Activated naive CD8-positive, alpha-beta T cell treated with anti-CD3 and anti-CD28 coated beads, Interleukin-2, amount 10 ng/mL, durations not matched to agents 7 days and 5 days (primary cell): ENCODE measurements around the gene HLCS. TPM values are rescaled to one million over a fixed set of nuclear protein-coding genes. Genes with fewer than 3 reads are reported as not detected.

Experiments used
- ATAC-seq: fragments of 150-1000 bp; cut with Tn5 transposase; one replicate; pipeline ENCODE4 v1.10.0; 2021; ENCODE audit warnings: low read depth, moderate library complexity
- POLR2A ChIA-PET: fragments of 350-600 bp; sonication (Branson Sonifier 250); formaldehyde crosslinking; loops from one replicate; lab custom pipeline; 2021; ENCODE audit warnings: antibody characterized with exemption; lab: Charles Lee
- DNase-seq: peaks from one replicate; pipeline ENCODE4 v3.0.0; 2021
- H3K27ac Mint-ChIP-seq: one replicate; pipeline ENCODE4 v1.8.0; 2022; ENCODE audit warnings: mild to moderate bottlenecking, mixed read lengths
- H3K27me3 Mint-ChIP-seq: one replicate; pipeline ENCODE4 v1.8.0; 2022; ENCODE audit warnings: mild to moderate bottlenecking, moderate library complexity, mixed read lengths
- H3K36me3 Mint-ChIP-seq: one replicate; pipeline ENCODE4 v1.8.0; 2021; ENCODE audit warnings: mild to moderate bottlenecking, mixed read lengths
- H3K4me1 Mint-ChIP-seq: one replicate; pipeline ENCODE4 v1.8.0; 2021; ENCODE audit warnings: mixed read lengths
- H3K4me3 Mint-ChIP-seq: one replicate; pipeline ENCODE4 v1.8.0; 2022; ENCODE audit warnings: mild to moderate bottlenecking, moderate library complexity, mixed read lengths
- H3K9me3 Mint-ChIP-seq: one replicate; pipeline ENCODE4 v1.8.0; 2021; ENCODE audit warnings: mixed read lengths
- total RNA-seq, 2 experiments: library from RNA; stranded (reverse); gene quantifications; one replicate each; pipeline ENCODE4 v1.2.3, GENCODE V29; 2021

Gene HLCS
- total RNA-seq, 2 experiments from 2014 or later = 17.4 to 17.8 TPM

DNA sequence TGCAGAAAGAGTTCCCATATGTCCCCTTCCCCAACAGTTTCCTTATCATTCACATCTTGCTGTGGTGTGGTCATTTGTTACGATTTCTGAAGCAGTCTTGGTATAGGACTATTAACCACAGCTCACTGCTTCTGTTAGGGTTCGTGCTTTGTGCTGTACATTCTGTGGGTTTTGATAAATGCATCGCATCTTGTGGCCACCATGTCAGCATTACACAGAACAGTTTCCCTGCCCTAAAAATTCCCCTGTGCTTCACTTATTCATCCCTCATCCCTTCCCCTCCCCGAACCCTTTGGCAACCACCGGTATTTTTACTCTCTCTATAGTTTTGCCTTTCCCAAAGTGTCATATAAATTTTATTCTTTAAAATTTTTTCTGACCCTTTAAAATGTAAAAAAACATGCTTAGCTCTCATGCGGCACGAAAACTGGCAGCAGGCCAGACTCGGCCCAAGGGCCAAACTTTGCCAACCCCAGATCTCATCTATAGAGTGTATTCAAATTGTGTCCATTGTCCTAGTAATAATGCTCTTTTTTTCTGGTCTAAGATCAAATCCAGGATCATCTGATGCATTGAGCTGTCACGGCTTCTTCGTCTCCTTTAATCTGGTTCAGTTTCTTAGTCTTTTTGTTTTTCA lies 189.4 kb downstream of the HLCS start:
- DNase-seq = no peak
- H3K4me3 Mint-ChIP-seq = no peak overlapping the region
- H3K36me3 Mint-ChIP-seq = no peaks in the 10 kb centered on the region
- no peak overlapping the region for H3K27ac Mint-ChIP-seq
- no peaks in the 10 kb centered on the region for H3K27me3 Mint-ChIP-seq
- no peak for ATAC-seq
- H3K4me1 Mint-ChIP-seq = no peaks in the 10 kb centered on the region
- POLR2A ChIA-PET = no interaction called here
- no peaks in the 10 kb centered on the region for H3K9me3 Mint-ChIP-seq

DNA sequence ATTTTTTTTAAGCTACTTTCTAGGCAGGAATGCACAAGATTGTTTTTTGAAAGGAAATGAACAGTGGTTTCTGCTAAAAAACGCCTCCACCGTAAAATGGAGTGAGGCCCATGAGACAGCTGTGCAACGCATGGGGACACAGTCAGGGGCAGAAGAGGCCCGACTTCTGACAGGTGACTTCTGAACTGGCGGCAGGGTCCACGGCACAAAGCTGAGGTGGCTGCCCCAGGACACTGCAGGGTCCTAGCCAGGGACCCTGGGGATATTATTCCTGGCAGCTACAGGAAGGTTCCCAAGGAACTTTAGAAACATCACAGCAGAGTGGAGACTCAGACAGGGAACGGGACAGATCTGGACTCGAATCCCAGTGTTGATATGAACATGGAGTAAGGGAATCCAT lies 192.5 kb downstream of the HLCS start:
- Mint-ChIP-seq H3K27me3 (no peaks in the 10 kb centered on the region), H3K27ac (no peak overlapping the region), H3K36me3 (no peaks in the 10 kb centered on the region), H3K4me1 (no peaks in the 10 kb centered on the region), H3K4me3 (no peak overlapping the region), H3K9me3 (no peaks in the 10 kb centered on the region)
- ATAC-seq (no peak), DNase-seq (no peak)
- POLR2A ChIA-PET = no interaction called here

DNA sequence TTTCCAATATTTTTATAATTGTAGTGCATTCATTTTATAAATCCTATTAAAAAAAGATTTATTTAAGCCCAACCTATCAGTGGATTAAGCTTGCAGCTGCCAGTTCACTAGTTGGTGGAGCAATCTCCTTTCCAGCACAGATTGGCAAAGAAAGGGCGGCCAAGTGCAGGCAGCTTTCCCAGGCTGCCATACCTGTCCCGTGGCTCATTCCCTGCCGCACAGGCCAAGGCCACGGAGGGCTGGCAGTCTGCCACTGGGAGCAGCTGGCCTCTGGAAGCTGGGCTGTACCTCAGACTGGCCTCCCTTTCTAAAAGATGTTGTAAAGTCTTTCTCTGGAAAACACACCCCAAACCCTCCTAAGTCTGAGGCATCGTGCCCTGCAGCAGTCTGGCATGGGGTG lies 193.4 kb downstream of the HLCS start:
- DNase-seq = no peak
- Mint-ChIP-seq H3K27me3 (no peaks in the 10 kb centered on the region), H3K36me3 (no peaks in the 10 kb centered on the region)

DNA sequence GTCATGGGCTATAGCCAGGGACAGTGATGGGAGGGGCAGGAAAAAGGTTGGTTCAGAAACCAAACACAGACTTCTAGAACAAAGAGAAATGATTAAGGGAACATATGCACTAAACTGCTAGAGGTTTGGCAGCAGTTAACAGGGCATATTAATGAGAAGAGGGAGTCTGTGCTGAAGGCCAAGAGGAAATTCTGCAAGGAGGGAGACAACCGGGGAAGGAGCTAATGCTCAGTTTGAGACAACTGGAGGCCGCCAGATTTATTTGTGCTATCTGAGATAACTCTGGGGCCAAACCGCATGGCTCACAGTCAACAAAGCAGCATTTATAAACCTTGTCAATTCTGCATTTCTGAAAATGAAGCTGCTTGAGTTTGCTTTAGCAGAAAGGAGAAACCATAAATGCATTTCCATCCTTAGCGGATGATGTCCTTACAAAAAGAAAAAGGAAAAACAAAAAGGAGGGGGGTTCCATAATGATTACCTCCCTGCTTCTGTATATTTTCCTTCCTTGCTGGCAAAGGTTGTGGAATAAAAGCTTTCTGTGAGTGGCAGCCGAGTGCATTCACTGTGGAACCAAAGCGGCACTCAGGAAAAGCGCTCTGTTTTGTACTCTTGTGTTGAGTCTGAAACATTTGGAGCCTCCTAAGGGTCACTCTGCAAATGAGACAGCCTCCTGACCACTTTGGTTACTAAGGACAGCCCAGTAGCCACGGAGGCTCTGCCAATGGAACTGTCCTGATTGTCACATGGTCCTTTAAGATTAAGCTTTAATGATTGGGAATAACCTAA lies 197.2 kb downstream of the HLCS start:
- no peak for ATAC-seq
- no peak overlapping the region for H3K4me3 Mint-ChIP-seq
- H3K9me3 Mint-ChIP-seq = no peaks in the 10 kb centered on the region
- POLR2A ChIA-PET = no interaction called here
- H3K4me1 Mint-ChIP-seq = no peaks in the 10 kb centered on the region
- no peak for DNase-seq
- no peaks in the 10 kb centered on the region for H3K27me3 Mint-ChIP-seq
- H3K36me3 Mint-ChIP-seq = no peaks in the 10 kb centered on the region
- H3K27ac Mint-ChIP-seq = no peak overlapping the region

More for the DNA sequence above, 193.4 kb downstream of the HLCS start:
- Mint-ChIP-seq H3K4me1 (no peaks in the 10 kb centered on the region), H3K4me3 (no peak overlapping the region), H3K27ac (no peak overlapping the region), H3K9me3 (no peaks in the 10 kb centered on the region)
- POLR2A ChIA-PET = no interaction called here
- no peak for ATAC-seq

DNA sequence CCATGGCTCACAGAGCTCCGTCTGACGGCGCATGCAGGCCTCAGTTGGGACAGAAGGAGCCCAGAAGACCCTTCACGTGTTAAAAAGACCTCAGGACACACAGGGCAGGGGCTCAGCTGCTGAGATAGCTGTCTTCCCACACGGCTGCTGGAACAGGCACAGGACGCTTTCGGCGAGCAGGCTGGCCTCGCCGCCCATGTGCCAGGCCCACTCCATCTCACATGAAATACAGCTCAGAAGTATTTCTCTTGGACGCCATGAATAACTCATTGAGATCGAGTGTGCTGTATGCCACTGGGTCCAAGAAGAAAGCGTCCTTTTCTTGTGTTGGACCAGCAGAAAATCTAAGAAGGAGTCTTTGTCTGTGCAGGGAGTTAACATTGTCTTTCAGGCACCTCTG lies 198.0 kb downstream of the HLCS start:
- Mint-ChIP-seq H3K27me3 (no peaks in the 10 kb centered on the region), H3K4me1 (no peaks in the 10 kb centered on the region), H3K4me3 (no peak overlapping the region), H3K27ac (no peak overlapping the region), H3K9me3 (no peaks in the 10 kb centered on the region), H3K36me3 (no peaks in the 10 kb centered on the region)
- POLR2A ChIA-PET = no interaction called here
- DNase-seq (no peak), ATAC-seq (no peak)

DNA sequence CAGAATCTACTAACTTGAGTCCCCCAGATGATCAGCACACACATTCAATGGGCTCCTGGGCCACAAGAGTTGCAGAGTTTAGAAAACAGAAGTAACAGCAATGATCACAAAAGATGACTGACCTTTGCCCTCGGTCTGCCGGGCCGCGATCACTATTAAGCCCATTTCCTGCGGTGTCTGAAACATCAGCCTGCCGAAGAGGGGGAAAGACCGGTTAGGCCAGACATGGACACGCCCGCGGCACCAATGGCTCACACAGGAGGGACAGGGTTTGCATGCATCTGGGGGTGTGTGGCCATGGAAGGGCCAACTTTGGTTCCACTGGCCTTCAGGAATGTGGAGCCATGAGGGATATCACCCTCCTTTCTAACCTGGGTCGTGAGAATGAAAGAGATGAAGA lies 199.4 kb downstream of the HLCS start:
- Mint-ChIP-seq H3K36me3 (no peaks in the 10 kb centered on the region), H3K9me3 (no peaks in the 10 kb centered on the region), H3K27me3 (no peaks in the 10 kb centered on the region), H3K4me1 (no peaks in the 10 kb centered on the region), H3K27ac (no peak overlapping the region), H3K4me3 (no peak overlapping the region)
- DNase-seq = no peak
- POLR2A ChIA-PET = no interaction called here
- ATAC-seq = no peak

DNA sequence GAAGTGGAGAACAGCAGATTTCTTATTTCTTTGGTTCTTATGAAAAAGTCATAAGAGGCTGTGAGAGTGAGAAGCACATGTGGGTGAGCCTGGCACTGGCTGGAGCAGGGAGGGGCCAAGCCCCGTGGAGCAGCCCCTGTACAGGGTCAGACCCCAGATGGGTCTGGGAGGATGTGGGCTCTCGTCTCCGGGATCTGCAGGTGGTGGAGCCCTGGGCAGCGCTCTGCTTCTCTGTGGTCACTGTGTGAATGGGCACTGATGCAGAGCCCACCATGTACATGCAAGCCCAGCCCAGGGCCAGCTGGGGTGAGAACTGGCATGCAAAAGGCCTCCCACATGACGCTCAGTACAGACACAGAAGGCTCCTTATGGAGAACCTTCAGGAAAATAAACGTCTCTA lies 200.0 kb downstream of the HLCS start:
- H3K9me3 Mint-ChIP-seq = no peaks in the 10 kb centered on the region
- H3K36me3 Mint-ChIP-seq = no peaks in the 10 kb centered on the region
- no peaks in the 10 kb centered on the region for H3K27me3 Mint-ChIP-seq
- H3K4me3 Mint-ChIP-seq = no peak overlapping the region
- ATAC-seq (no peak), DNase-seq (no peak)
- no peak overlapping the region for H3K27ac Mint-ChIP-seq
- no peaks in the 10 kb centered on the region for H3K4me1 Mint-ChIP-seq
- POLR2A ChIA-PET = no interaction called here

DNA sequence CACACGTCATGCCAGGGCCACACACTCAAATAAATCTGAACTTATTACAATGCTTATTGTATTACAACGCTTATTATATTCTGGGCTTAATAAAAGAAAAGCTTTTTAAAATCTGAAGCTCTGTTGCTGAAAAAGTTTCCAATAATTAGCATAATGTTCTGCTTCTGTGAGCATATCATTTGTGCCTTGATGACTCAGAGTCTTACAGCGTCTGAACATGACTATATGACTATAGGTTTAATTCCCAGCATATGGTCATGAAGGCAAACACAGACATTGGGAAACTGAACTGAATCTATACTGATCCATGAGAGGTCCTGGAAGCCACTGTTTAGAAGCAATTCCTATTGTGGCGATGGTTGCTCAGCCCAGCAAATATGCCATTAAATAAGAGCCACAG lies 201.2 kb downstream of the HLCS start:
- H3K4me1 Mint-ChIP-seq = no peaks in the 10 kb centered on the region
- ATAC-seq (no peak), DNase-seq (no peak)
- H3K27ac Mint-ChIP-seq = no peak overlapping the region
- H3K4me3 Mint-ChIP-seq = no peak overlapping the region
- no peaks in the 10 kb centered on the region for H3K36me3 Mint-ChIP-seq
- no peaks in the 10 kb centered on the region for H3K9me3 Mint-ChIP-seq
- POLR2A ChIA-PET = no interaction called here
- no peaks in the 10 kb centered on the region for H3K27me3 Mint-ChIP-seq

DNA sequence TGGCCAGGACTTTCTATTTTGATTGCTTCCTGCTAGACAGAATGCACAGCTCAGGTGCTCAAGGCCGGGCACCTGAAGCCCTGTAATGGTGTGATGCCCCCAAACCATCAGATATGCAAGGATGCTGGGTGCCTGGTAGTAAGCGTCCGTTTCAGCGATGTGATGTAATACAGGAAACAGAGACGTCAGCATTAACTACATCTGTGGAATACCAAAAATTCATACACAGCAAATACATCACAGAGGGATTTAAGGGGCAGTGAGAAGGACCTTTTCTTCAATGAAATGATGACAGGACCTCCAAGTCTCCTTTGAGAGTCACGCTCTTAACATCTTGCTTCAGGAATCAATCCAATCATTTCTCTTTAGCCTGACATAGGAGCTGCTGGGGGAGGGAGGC lies 203.2 kb downstream of the HLCS start:
- DNase-seq (no peak), ATAC-seq (no peak)
- H3K4me1 Mint-ChIP-seq = peaks cover 10% of the 10 kb centered on the region
- no peaks in the 10 kb centered on the region for H3K9me3 Mint-ChIP-seq
- no peaks in the 10 kb centered on the region for H3K27me3 Mint-ChIP-seq
- no peak overlapping the region for H3K27ac Mint-ChIP-seq
- H3K36me3 Mint-ChIP-seq = no peaks in the 10 kb centered on the region
- H3K4me3 Mint-ChIP-seq = no peak overlapping the region
- POLR2A ChIA-PET = no interaction called here

DNA sequence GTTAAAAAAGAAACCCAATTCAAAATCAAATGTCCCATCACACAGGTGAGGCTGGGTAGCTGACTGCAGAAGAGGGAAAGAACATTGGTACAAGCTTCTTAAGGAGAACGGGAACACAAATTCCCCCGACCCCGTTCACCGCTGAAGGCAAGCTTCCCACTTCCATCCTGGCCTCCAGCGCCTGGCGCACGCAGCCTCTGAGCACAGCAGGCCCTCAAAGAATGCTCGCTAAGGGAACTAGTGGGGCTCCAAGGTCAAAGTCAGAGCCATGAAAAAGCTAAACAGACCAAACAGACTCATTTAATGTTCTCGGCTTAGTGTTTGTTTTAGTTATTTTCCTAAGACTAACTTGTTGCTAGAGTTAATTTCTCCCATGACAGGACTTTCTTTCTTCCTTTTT lies 203.8 kb downstream of the HLCS start:
- Mint-ChIP-seq H3K4me3 (no peak overlapping the region), H3K36me3 (no peaks in the 10 kb centered on the region), H3K4me1 (peaks cover 10% of the 10 kb centered on the region), H3K27me3 (no peaks in the 10 kb centered on the region), H3K9me3 (no peaks in the 10 kb centered on the region), H3K27ac (no peak overlapping the region)
- DNase-seq = no peak
- ATAC-seq = no peak
- POLR2A ChIA-PET = no interaction called here

DNA sequence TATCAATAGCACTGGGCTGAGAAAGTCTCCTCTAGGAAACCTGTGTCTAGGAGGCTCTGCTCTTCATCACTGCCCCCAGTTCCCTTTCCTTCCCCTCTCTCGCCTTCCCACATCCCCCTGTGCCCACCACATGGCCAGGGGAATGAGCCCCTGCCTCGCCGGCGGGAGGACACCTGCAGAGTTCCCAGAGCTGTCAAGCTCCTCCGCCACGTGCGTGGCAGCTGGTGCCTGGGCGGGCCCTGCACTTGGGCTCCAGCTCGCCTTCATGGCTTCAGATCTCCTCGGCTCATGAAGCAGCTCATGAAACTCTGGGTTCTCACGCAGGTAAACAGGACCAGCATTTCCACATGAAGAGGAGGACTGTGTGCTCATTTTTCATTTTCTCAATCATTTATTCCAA lies 204.8 kb downstream of the HLCS start:
- Mint-ChIP-seq H3K27ac (no peak overlapping the region), H3K4me3 (no peak overlapping the region), H3K36me3 (no peaks in the 10 kb centered on the region), H3K27me3 (no peaks in the 10 kb centered on the region), H3K4me1 (peaks cover 10% of the 10 kb centered on the region), H3K9me3 (no peaks in the 10 kb centered on the region)
- DNase-seq (no peak), ATAC-seq (no peak)
- POLR2A ChIA-PET = no interaction called here

DNA sequence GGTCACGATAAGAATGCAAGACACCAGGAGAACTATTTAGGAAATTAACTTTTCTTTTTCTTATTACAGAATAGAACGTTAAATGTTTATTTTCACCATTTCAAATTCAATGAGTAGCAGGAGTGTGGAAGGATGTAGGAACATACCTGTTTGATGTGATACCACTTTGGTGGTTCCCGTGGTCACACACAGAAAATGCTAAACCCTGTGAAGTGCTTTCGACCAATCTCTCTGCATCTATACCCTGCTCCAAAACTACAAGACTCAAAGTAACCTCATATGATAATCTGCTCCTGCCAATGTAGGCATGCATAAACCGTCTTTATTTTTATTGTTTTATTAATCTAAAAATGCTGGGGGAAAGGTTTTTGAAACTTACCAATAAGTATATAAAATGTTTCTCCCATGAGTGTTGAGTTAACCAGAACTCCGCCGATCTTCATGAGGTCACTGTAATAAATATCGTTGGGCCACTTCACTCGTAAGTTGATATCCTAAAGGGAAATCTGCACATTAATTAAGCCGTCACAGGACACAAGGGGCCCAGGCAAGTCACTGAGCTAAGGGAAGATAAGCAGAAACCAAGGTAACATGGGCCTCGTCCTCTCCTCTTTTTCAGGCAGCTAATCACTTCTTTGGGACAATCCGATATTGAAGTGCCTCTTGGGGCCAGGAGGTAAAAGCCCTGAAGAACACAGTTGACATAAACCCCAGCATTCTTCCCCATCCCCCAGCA lies 207.0 kb downstream of the HLCS start:
- no peaks in the 10 kb centered on the region for H3K9me3 Mint-ChIP-seq
- H3K36me3 Mint-ChIP-seq = no peaks in the 10 kb centered on the region
- H3K4me3 Mint-ChIP-seq = no peak overlapping the region
- H3K27me3 Mint-ChIP-seq = no peaks in the 10 kb centered on the region
- no peak overlapping the region for H3K27ac Mint-ChIP-seq
- DNase-seq (no peak), ATAC-seq (peak; percentile 56)
- POLR2A ChIA-PET = no interaction called here
- H3K4me1 Mint-ChIP-seq = peaks cover 10% of the 10 kb centered on the region

DNA sequence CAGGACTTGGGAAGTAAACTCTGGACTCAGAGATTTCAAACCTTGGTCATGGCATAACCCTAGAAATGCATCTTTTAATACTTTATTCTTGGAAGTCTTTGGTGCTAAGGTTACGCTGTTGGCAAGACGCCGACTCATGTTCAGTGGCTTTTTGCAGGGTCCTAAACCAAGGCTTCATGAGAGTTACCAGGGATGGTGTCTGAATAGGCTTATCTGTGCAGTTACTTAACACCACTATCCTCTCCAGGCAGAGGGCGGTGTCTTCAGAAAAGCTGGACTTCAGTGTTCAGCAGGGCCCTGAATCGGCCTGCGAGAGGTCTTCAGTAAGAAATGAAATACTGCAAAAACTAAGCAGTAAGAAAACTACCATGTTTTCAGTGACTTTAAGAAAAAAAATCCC lies 209.3 kb downstream of the HLCS start:
- POLR2A ChIA-PET = no interaction called here
- ATAC-seq (no peak), DNase-seq (no peak)
- H3K36me3 Mint-ChIP-seq = no peaks in the 10 kb centered on the region
- H3K4me1 Mint-ChIP-seq = peaks cover 10% of the 10 kb centered on the region
- no peak overlapping the region for H3K27ac Mint-ChIP-seq
- H3K4me3 Mint-ChIP-seq = no peak overlapping the region
- H3K9me3 Mint-ChIP-seq = no peaks in the 10 kb centered on the region
- no peaks in the 10 kb centered on the region for H3K27me3 Mint-ChIP-seq

DNA sequence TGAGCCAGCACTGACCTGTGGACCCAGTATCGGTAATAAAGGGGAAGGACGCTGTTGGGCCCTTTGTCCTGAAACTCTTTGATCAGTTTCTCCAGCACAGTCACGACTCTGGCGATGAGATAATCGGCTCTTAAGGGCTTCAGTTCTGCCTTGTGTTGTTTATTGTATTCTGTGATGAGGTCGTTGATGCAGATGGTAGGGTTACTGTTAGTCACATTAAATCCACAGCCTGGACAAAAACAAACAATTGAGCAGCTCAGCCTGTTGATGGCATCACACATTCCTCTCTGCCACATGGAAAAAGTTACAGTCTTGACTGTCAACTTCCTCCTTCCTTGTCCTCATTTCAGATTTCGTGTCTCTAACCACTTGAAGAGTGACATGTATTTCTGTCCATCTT lies 209.9 kb downstream of the HLCS start:
- no peaks in the 10 kb centered on the region for H3K36me3 Mint-ChIP-seq
- ATAC-seq = no peak
- DNase-seq = no peak
- H3K27ac Mint-ChIP-seq = no peak overlapping the region
- H3K4me3 Mint-ChIP-seq = no peak overlapping the region
- no peaks in the 10 kb centered on the region for H3K9me3 Mint-ChIP-seq
- POLR2A ChIA-PET = no interaction called here
- H3K4me1 Mint-ChIP-seq = peaks cover 10% of the 10 kb centered on the region
- H3K27me3 Mint-ChIP-seq = no peaks in the 10 kb centered on the region
